HepG2 (cell line): ENCODE measurements around the gene CISH. TPM values are rescaled to one million over a fixed set of nuclear protein-coding genes. Genes with fewer than 3 reads are reported as not detected.
A peak's percentile ranks its signal among the peaks of the same experiment; 100 is the strongest.

Source experiments
- DPF2 ChIP-seq: sonication (generic); formaldehyde crosslinking; IDR thresholded peaks from 2 replicates; pipeline ENCODE4 v1.4.0; 2020; ENCODE audit warnings: mild to moderate bottlenecking, low read depth, missing genetic modification reagents, borderline replicate concordance
- GATAD2A ChIP-seq: IDR thresholded peaks from 2 replicates; pipeline ENCODE4 v1.6.1; 2016
- HES4 ChIP-seq: sonication (generic); formaldehyde crosslinking; IDR thresholded peaks from 2 replicates; pipeline ENCODE4 v1.9.0; 2021; ENCODE audit warnings: mild to moderate bottlenecking, missing genetic modification reagents, borderline replicate concordance
- HNF4A ChIP-seq: sonication (generic); formaldehyde crosslinking; IDR thresholded peaks from 2 replicates; pipeline ENCODE4 v1.4.0; 2020; ENCODE audit warnings: missing genetic modification reagents
- KMT2A ChIP-seq: sonication (generic); formaldehyde crosslinking; IDR thresholded peaks from 2 replicates; pipeline ENCODE4 v1.4.0; 2020; ENCODE audit warnings: missing genetic modification reagents
- LCORL ChIP-seq, 2 experiments: fragments of 450-650 bp in 1 of 2; sonication (generic) in 1 of 2; formaldehyde crosslinking in 1 of 2; IDR thresholded peaks; 2 replicates each; pipeline versions ENCODE4 v1.5.0 to v1.6.1; 2017 to 2020; ENCODE audit warnings: antibody characterized with exemption in 1 of 2, missing genetic modification reagents in 1 of 2
- POLR2G ChIP-seq: fragments of 200-400 bp; formaldehyde crosslinking; IDR thresholded peaks from 2 replicates; pipeline ENCODE4 v1.6.1; 2018; ENCODE audit warnings: mild to moderate bottlenecking, low read depth, low read length, moderate library complexity
- RARA ChIP-seq: IDR thresholded peaks from 2 replicates; pipeline ENCODE4 v1.6.1; 2016; ENCODE audit warnings: missing genetic modification reagents, missing compliant biosample characterization
- SALL1 ChIP-seq: sonication (generic); formaldehyde crosslinking; IDR thresholded peaks from 2 replicates; pipeline ENCODE4 v1.8.0; 2022; ENCODE audit warnings: mild to moderate bottlenecking, missing genetic modification reagents
- ZFX ChIP-seq: sonication (generic); formaldehyde crosslinking; IDR thresholded peaks from 2 replicates; pipeline ENCODE4 v1.4.0; 2020; ENCODE audit warnings: mild to moderate bottlenecking, low read depth, missing genetic modification reagents, moderate library complexity
- ZNF235 ChIP-seq: sonication (generic); formaldehyde crosslinking; IDR thresholded peaks from 2 replicates; pipeline ENCODE4 v1.8.1; 2023; ENCODE audit warnings: mild to moderate bottlenecking, missing genetic modification reagents, borderline replicate concordance
- ZNF546 ChIP-seq: sonication (generic); formaldehyde crosslinking; conservative IDR thresholded peaks from 2 replicates; pipeline ENCODE4 v1.8.1; 2023; ENCODE audit warnings: mild to moderate bottlenecking, missing genetic modification reagents
- ZNF556 ChIP-seq: sonication (generic); formaldehyde crosslinking; IDR thresholded peaks from 2 replicates; pipeline ENCODE4 v1.4.0; 2020; ENCODE audit warnings: mild to moderate bottlenecking, missing genetic modification reagents, borderline replicate concordance
- ZNF678 ChIP-seq: sonication (generic); formaldehyde crosslinking; IDR thresholded peaks from 2 replicates; pipeline ENCODE4 v1.4.0; 2020; ENCODE audit warnings: mild to moderate bottlenecking, missing genetic modification reagents
- polyA plus RNA-seq, 8 experiments: library from polyadenylated mRNA; depleted of rRNA in 3 of 8; stranded (reverse) in 7 of 8; unstranded in 1 of 8; fragments of >200 nt; fragmentation: Illumina TruSeq in 4 of 8; extraction: Trizol in 4 of 8; gene quantifications; 2 replicates each; pipeline versions ENCODE4 v1.2.1 to v1.2.3, GENCODE V29; 2011 to 2016; ENCODE audit warnings: low read depth in 4 of 8, missing spikeins in 1 of 8, mixed read lengths in 1 of 8; ENCODE audit not compliant: insufficient read depth in 1 of 8
- total RNA-seq, 5 experiments: library from RNA; depleted of rRNA; stranded (reverse); fragments of >200 nt; fragmentation: Illumina TruSeq; extraction: Trizol; gene quantifications; 2 replicates each; pipeline ENCODE4 v1.2.3, GENCODE V29; 2016; ENCODE audit warnings: low read depth in 1 of 5
- TF ChIP-seq, protein P1 (sequence below): sonication (generic); formaldehyde crosslinking; IDR thresholded peaks from 2 replicates; pipeline ENCODE4 v1.5.1; 2020; ENCODE audit warnings: mild to moderate bottlenecking, missing genetic modification reagents, moderate library complexity
- TF ChIP-seq, protein P2 (sequence below): sonication (generic); formaldehyde crosslinking; conservative IDR thresholded peaks from 2 replicates; pipeline ENCODE4 v1.4.0; 2020; ENCODE audit warnings: mild to moderate bottlenecking, missing genetic modification reagents, moderate library complexity
- TF ChIP-seq, protein P3 (sequence below), 2 experiments: sonication (generic) in 1 of 2; formaldehyde crosslinking in 1 of 2; IDR thresholded peaks; 2 replicates each; pipeline versions ENCODE4 v1.5.1 to v1.6.1; 2011 to 2020; ENCODE audit warnings: borderline replicate concordance in 1 of 2, low read depth in 1 of 2, low read length in 1 of 2, mild to moderate bottlenecking in 1 of 2, missing genetic modification reagents in 1 of 2, moderate library complexity in 1 of 2
- TF ChIP-seq, protein P4 (sequence below), 2 experiments: fragments of 450-650 bp in 1 of 2; sonication (generic) in 1 of 2; formaldehyde crosslinking; IDR thresholded peaks; 2 replicates each; pipeline versions ENCODE4 v1.5.0 to v1.8.0; 2020 to 2022; ENCODE audit warnings: mild to moderate bottlenecking in 1 of 2, missing genetic modification reagents in 1 of 2

CISH gene
- total and polyA plus RNA-seq, 2 of the 13 experiments (the other 11 are each of a cell fraction or from before 2014, with no cell fraction given): 0.91 to 1.5 TPM

DNA sequence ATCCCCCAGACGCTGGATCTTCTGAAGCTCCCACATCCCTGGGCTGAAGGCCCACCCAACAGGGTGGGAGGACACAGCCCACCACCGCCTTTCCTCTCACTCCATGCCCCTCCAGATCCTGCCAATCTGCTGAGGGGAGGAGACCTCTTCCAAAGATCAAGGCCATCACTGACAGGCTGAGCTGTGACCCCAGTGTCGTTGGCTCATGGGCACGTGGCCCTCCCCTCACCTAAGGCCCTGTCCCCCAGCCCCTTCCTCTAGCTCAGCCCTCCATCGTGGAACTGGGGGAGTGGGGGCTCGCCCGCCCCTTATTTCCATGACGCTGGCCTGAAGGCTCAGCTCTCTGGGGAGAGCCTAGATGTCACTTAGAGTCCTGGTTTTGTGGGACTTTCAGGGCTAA is 54.5 kb downstream of the CISH start (continued):
- TF ChIP-seq, protein P1, sequence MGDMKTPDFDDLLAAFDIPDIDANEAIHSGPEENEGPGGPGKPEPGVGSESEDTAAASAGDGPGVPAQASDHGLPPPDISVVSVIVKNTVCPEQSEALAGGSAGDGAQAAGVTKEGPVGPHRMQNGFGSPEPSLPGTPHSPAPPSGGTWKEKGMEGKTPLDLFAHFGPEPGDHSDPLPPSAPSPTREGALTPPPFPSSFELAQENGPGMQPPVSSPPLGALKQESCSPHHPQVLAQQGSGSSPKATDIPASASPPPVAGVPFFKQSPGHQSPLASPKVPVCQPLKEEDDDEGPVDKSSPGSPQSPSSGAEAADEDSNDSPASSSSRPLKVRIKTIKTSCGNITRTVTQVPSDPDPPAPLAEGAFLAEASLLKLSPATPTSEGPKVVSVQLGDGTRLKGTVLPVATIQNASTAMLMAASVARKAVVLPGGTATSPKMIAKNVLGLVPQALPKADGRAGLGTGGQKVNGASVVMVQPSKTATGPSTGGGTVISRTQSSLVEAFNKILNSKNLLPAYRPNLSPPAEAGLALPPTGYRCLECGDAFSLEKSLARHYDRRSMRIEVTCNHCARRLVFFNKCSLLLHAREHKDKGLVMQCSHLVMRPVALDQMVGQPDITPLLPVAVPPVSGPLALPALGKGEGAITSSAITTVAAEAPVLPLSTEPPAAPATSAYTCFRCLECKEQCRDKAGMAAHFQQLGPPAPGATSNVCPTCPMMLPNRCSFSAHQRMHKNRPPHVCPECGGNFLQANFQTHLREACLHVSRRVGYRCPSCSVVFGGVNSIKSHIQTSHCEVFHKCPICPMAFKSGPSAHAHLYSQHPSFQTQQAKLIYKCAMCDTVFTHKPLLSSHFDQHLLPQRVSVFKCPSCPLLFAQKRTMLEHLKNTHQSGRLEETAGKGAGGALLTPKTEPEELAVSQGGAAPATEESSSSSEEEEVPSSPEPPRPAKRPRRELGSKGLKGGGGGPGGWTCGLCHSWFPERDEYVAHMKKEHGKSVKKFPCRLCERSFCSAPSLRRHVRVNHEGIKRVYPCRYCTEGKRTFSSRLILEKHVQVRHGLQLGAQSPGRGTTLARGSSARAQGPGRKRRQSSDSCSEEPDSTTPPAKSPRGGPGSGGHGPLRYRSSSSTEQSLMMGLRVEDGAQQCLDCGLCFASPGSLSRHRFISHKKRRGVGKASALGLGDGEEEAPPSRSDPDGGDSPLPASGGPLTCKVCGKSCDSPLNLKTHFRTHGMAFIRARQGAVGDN (CRISPR knock-in tag): peak; percentile 53; the same call in 1 of the 2 replicates
- TF ChIP-seq RARA (CRISPR knock-in tag): peak; percentile 24; the same call in 1 of the 2 replicates
- TF ChIP-seq HNF4A (CRISPR knock-in tag): peak; percentile 80
- no peak for TF ChIP-seq POLR2G
- TF ChIP-seq KMT2A: no peak
- TF ChIP-seq ZNF678 (CRISPR knock-in tag): no peak
- peak; percentile 19; the same call in 1 of the 2 replicates for TF ChIP-seq SALL1 (CRISPR knock-in tag)
- no peak for TF ChIP-seq LCORL (IDR thresholded peaks at IDR 0.05)
- TF ChIP-seq LCORL (CRISPR knock-in tag; IDR thresholded peaks at IDR 0.05): 0 out of 2 replicates have a peak, but pooled peaks have one; percentile 32
- TF ChIP-seq DPF2 (CRISPR knock-in tag): 0 out of 2 replicates have a peak, but pooled peaks have one; percentile 37
- TF ChIP-seq HES4 (CRISPR knock-in tag): no peak
- TF ChIP-seq GATAD2A (CRISPR knock-in tag): 0 out of 2 replicates have a peak, but pooled peaks have one; percentile 22
- 0 out of 2 replicates have a peak, but pooled peaks have one; percentile 36 for TF ChIP-seq ZNF556
- TF ChIP-seq, protein P2, sequence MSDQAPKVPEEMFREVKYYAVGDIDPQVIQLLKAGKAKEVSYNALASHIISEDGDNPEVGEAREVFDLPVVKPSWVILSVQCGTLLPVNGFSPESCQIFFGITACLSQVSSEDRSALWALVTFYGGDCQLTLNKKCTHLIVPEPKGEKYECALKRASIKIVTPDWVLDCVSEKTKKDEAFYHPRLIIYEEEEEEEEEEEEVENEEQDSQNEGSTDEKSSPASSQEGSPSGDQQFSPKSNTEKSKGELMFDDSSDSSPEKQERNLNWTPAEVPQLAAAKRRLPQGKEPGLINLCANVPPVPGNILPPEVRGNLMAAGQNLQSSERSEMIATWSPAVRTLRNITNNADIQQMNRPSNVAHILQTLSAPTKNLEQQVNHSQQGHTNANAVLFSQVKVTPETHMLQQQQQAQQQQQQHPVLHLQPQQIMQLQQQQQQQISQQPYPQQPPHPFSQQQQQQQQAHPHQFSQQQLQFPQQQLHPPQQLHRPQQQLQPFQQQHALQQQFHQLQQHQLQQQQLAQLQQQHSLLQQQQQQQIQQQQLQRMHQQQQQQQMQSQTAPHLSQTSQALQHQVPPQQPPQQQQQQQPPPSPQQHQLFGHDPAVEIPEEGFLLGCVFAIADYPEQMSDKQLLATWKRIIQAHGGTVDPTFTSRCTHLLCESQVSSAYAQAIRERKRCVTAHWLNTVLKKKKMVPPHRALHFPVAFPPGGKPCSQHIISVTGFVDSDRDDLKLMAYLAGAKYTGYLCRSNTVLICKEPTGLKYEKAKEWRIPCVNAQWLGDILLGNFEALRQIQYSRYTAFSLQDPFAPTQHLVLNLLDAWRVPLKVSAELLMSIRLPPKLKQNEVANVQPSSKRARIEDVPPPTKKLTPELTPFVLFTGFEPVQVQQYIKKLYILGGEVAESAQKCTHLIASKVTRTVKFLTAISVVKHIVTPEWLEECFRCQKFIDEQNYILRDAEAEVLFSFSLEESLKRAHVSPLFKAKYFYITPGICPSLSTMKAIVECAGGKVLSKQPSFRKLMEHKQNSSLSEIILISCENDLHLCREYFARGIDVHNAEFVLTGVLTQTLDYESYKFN (CRISPR knock-in tag): peak; percentile 49; the same call in 1 of the 2 replicates
- TF ChIP-seq, protein P3, sequence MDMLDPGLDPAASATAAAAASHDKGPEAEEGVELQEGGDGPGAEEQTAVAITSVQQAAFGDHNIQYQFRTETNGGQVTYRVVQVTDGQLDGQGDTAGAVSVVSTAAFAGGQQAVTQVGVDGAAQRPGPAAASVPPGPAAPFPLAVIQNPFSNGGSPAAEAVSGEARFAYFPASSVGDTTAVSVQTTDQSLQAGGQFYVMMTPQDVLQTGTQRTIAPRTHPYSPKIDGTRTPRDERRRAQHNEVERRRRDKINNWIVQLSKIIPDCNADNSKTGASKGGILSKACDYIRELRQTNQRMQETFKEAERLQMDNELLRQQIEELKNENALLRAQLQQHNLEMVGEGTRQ (IDR thresholded peaks at IDR 0.05; ENCODE audit: low read depth, low read length): no peak
- TF ChIP-seq, protein P3 (CRISPR knock-in tag; IDR thresholded peaks at IDR 0.05; ENCODE audit: borderline replicate concordance): peak; percentile 47; the same call in 1 of the 2 replicates
- TF ChIP-seq ZNF235: no peak
- TF ChIP-seq ZFX: peak; percentile 36; the same call in 1 of the 2 replicates
- TF ChIP-seq ZNF546 (CRISPR knock-in tag): no peak
- TF ChIP-seq, protein P4, sequence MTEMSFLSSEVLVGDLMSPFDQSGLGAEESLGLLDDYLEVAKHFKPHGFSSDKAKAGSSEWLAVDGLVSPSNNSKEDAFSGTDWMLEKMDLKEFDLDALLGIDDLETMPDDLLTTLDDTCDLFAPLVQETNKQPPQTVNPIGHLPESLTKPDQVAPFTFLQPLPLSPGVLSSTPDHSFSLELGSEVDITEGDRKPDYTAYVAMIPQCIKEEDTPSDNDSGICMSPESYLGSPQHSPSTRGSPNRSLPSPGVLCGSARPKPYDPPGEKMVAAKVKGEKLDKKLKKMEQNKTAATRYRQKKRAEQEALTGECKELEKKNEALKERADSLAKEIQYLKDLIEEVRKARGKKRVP (CRISPR knock-in tag; IDR thresholded peaks at IDR 0.05): no peak
